22Rv1 (cell line): ENCODE measurements around the gene DESI1.

Experiments used
- ZFX ChIP-seq: fragments of 450-650 bp; IDR thresholded peaks from 2 replicates; pipeline ENCODE4 v1.6.1; 2017; ENCODE audit warnings: antibody characterized with exemption, borderline replicate concordance
- TF ChIP-seq, protein P1 (sequence below): fragments of 450-650 bp; IDR thresholded peaks from 2 replicates; pipeline ENCODE4 v1.5.1; 2017; ENCODE audit warnings: mild to moderate bottlenecking

DNA sequence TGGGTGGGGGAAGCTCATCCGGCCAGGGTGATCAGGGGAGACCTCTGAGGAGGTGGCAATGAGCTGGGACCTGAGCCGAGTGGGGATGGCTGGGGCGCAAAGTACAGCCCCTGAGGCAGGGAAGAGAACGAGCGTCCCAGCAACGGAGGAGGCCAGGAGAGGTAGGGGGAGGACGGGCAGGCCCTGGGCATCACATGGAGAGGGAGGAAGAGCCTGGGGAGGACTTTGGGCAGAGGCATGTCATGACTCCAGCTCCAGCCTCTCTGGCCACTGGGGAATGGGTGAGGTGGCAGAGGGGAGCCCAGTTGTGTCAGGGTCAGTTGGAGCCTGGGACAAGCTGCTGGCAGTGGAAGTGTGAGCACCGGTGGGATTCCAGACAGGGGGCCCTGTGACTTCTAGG is 42.7 kb downstream of the DESI1 start:
- TF ChIP-seq, protein P1, sequence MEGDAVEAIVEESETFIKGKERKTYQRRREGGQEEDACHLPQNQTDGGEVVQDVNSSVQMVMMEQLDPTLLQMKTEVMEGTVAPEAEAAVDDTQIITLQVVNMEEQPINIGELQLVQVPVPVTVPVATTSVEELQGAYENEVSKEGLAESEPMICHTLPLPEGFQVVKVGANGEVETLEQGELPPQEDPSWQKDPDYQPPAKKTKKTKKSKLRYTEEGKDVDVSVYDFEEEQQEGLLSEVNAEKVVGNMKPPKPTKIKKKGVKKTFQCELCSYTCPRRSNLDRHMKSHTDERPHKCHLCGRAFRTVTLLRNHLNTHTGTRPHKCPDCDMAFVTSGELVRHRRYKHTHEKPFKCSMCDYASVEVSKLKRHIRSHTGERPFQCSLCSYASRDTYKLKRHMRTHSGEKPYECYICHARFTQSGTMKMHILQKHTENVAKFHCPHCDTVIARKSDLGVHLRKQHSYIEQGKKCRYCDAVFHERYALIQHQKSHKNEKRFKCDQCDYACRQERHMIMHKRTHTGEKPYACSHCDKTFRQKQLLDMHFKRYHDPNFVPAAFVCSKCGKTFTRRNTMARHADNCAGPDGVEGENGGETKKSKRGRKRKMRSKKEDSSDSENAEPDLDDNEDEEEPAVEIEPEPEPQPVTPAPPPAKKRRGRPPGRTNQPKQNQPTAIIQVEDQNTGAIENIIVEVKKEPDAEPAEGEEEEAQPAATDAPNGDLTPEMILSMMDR, result no peak
- TF ChIP-seq ZFX, result no peak
